GM19455 (cell line): ENCODE results near the gene CHMP1A.
A peak's percentile ranks its signal among the peaks of the same experiment; 100 is the strongest.
"Not testable (repeated sequence)": the region's sequence is repeated elsewhere in the genome, so short reads cannot be mapped to it uniquely, and the experiment has no call there.

Experiments used
- ATAC-seq: cut with Tn5 transposase; IDR thresholded peaks from one replicate; pipeline ENCODE4 v1.9.1; 2021; ENCODE audit not compliant: unreplicated experiment

The CHMP1A gene

DNA sequence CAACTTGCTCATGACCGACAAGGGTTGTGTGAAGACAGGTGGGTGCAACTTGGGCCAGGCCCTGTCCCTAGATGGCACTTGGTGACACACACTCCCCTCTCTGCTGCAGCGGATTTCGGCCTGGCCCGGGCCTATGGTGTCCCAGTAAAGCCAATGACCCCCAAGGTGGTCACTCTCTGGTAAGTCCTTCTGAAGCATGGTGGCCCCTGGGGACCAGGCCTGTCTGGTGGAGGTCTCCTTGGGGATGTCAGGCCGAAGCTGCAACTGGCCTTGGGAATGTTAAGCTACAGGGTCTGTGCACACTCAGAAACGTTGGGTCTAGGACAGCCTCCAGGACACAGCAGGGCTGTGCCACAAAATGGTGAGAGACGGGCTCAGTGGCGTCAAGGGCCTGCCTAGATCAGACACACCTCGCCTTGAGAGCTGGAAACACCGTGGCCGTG, 35.8 kb upstream of the CHMP1A start:
- no peak for ATAC-seq

DNA sequence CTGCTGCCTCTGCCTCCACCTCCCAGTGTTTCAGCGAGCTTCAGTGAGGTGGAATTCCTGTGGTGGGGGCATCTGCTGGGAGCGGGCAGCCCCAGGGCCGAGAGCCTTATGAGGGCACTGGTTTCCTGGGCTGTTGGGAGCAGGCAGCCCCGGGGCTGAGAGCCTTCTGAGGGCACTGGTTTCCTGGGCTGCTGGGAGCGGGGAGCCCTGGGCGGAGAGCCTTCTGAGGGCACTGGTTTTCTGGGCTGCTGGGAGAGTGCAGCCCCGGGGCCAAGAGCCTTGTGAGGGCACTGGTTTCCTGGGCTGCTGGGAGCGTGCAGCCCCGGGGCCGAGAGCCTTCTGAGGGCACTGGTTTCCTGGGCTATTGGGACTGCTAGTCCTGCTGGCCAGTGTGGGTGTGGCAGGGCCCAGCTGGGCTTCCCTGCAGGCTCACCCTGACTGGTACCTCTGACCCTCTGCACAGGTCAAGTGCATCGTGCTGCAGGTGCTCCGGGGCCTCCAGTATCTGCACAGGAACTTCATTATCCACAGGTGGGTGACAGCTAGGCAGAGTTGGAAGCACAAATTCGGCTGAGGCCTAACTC, 34.6 kb upstream of the CHMP1A start:
- no peak for ATAC-seq

DNA sequence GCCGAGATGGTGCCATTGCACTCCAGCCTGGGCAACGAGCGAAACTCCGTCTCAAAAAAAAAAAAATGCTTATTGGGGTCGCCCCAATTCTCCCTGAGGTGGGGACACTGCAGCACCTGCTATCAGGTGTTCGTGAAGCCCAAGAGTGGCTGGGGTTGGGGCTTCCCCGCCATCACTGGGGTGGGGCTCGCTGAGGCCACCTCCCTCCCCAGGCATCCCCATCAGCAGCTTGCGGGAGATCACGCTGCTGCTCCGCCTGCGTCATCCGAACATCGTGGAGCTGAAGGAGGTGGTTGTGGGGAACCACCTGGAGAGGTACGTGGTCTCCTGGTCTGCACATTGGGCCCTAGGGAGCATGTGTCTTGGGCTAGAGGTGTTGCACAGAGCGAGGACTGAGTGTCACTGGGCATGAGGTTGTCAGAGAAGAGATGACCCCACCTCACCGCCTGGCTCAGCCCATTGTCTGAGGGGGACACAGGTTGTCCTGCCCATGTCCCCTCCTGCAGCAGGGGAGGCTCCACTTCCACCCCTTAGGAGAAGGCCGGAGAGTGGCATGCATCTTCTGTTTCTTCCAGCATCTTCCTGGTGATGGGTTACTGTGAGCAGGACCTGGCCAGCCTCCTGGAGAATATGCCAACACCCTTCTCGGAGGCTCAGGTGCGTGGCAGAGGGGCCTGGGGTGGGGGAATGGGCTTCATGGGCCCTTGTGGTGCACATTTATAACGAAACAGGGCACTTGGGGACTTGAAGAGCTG, 33.9 kb upstream of the CHMP1A start:
- ATAC-seq = no peak

DNA sequence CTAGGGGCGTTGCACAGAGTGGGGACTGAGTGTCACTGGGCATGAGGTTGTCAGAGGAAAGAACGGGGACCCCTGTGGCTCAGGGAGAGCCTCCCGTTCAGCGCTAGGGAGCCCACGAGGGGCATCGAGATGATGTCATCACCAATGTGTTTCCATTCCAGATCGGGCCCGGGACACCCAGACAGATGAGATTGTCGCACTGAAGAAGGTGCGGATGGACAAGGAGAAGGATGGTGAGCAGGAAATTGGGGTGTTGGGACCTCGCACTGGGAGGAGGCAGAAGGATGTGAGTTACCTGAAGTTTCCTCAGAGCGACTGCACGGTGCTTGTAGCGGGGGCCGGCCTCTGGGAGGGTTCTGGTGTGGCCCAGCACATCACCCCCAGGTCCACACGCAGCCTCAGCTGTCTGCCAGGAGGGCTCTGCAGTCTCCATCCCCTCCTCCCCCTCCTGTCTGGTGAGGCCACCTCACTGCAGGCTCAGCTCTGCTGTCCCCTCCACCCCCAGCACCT, 32.9 kb upstream of the CHMP1A start:
- ATAC-seq = no peak

DNA sequence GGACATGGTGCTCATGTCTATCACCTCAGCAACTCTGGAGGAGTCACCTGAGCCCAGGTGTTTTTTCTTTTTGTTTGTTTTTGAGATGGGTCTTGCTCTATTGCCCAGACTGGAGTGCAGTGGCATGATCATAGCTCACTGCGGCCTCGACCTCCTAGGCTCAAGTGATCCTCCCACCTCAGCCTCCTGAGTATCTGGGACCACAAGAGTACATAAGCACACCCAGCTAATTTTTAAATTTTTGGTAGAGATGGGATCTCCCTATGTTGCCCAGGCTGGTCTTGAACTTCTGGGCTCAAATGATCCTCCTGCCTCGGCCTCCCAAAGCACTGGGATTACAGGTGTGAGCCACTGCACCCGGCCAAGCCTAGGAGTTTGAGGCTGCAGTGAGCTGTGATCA, 32.1 kb upstream of the CHMP1A start:
- not testable (repeated sequence) for ATAC-seq

DNA sequence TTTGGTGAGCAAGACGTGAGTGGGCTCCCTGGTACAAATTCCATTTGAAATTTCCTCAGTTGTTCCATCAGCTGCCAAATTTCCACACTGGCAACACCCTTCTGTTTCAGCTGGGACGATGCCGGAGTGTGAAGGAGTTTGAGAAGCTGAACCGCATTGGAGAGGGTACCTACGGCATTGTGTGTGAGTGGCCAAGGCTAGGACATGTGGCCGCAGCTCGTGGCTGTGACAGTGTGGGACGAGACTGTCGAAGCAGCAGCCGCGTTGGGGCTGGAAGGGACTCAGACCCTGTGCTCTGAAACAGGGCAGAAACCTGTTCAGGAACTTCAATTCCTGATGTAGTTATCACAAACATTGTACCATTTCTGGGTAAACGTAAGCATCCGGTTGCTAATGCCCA, 31.6 kb upstream of the CHMP1A start:
- ATAC-seq = no peak

DNA sequence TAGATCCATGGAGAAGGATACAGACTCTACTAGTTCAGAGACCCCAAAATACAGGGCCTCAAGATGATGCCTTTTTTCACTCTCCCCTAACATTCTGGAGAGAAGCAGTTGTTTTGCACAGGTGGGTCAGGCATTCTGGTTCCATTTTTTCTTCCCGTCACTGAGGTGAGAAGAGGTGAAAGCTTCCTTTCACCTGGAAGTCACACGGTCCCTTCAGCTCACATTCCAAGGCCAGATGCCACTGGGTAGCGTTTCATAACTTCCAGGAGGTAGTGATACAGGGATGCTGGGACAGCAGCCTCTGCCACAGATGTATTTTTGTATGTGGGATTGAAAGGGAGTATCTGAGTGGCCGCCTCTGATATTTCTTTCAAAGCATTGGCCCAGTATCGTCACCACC, 30.9 kb upstream of the CHMP1A start:
- ATAC-seq = no peak

DNA sequence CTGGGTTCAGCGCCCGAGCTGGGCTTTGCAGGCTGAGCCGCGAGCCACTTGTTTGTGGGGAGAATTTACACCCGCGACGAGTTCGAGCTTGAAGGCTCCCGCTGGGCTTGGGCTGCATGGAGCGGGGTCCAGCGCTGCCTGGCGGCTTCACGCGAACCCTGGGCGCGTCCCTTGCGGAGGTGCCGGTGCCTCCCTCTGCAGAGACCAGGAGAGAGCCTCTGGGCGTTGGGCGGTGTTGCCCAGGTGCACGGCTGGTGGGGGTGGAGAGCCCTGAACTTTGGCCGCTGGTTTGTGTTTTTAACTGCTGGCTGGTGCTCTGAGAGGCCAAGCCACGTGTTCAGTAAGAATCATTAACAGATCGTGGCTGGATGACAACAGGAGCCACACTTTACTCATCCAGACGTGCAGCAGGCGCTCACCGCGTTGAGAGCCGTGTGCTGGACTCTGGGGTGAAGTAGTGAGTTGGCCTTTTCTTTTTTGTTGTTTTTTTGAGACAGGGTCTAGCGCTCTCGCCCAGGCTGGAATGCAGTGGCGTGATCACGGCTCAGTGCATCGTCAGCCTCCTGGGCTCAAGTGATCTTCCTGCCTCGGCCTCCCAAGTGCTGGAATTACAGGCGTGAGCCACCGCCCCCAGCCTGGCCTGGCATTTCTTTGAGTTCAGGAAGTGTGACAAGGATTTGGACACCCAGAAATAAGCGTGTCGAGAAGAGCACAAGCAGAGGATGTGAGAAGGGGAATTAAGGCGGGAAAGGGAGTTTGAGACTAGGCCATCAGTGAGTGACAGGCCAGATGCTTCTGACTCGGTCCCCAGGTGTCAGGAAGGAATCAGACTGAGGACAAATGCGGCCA, 29.8 kb upstream of the CHMP1A start:
- peak; percentile 9 for ATAC-seq

DNA sequence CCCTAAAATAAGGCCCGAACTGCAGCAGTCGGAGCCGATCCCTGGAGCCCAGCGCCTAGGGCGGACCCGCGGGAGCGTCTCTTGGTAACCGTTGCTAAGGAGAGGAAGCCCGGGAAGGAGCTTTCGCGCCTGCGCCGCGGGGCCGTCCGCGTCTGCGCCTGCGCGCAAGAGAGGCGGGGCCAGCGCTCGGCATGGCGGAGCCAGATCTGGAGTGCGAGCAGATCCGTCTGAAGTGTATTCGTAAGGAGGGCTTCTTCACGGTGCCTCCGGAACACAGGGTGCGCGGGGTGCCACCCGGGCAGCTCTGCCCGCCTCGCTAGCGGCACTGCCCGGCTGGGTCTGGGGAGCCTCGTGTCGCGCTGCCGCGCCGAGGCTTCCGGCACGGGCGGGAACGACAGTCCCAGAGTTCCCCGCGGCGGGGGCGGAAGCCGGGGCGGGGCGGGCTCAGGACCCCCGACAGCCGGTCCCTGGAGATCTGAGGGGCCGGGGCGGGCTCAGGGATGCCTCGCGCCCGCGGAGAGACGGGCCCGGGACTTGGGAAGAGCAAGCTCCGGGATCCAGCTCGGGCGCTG, 29.1 kb upstream of the CHMP1A start, which contains the start of gene CDK10:
CDK10 (plus strand) TSS at position 170 of the 572 bp plus-strand sequence; CDS start at position 192, 22 bp downstream.
- ATAC-seq = peak; percentile 75

DNA sequence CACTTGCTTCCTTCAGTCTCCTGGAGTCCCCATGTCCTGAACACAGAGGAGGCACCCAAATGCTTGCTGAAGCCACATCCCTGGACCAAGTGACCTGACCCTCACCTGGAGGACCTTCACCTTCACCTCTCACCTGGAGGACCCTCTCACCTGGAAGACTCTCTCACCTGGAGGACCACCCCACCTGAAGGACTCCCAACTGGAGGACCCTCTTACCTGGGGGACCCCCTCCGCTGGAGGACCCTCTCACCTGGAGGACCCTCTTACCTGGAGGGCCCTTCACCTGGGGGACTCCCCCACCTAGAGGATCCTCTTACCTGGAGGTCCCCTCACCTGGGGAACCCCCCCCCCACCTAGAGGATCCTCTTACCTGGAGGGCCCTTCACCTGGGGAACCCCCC, 28.4 kb upstream of the CHMP1A start:
- no peak for ATAC-seq

DNA sequence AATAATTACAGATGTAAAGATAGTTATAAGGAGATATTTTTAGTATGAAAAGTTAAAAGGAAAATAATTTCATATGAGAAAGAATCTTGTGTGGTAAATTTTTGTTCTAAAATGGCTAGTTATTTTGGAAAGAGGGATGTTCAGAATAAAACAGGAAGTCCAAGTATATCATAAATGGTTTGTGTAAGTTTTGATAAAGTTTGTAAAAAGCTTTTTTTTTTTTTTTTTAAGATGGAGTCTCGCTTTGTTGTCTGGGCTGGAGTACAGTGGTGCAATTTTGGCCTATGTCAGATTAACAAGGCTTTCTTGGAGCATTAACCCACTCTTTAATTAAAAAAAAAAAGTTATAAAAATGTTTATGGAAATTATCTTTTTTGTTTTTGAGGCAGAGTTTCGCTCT, 20.8 kb upstream of the CHMP1A start:
- no peak for ATAC-seq

DNA sequence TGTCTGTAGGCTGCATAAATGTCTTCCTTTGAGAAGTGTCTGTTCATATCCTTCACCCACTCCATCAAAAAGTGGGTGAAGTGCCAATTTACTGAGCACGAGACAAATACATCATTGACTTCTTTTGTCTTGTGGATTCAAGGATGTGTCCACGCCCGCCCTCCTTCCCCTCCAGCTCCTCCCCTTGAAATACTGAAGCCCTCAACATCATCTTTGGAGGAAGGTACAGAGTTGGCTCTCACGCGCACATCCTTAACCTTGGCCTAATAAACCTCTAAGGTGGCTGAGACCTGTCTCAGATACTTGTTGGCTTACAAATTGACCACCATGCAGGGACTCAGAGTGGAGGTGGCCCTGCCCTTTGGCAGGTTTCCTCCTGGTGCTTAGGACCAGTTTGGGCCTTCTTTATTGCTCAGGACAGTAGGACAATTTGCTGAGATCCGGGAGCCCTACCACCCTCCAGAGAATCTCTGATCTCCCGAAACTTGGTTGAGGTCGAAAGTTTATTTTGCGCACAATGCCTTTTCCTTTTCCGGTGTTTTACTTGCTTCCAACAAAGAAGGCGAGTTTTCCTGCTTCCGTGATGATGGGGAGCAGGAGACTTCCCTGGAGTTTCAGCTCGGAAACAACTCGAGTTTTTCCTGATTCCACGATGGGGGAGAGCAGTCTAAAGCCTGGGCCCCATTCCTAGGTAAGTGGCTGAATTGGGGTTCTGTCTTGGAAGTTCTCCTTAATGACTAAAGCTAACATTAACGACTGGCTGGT, 14.9 kb upstream of the CHMP1A start:
- no peak for ATAC-seq

DNA sequence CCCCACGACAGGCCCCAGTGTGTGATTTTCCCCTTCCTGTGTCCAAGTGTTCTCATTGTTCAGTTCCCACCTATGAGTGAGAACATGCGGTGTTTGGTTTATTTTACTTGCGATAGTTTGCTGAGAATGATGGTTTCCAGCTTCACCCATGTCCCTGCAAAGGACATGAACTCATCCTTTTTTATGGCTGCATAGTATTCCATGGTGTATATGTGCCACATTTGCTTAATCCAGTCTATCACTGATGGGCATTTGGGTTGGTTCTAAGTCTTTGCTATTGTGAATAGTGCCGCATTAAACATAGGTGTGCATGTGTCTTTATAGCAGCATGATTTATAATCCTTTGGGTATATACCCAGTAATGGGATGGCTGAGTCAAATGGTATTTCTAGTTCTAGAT, 14.1 kb upstream of the CHMP1A start:
- not testable (repeated sequence) for ATAC-seq

DNA sequence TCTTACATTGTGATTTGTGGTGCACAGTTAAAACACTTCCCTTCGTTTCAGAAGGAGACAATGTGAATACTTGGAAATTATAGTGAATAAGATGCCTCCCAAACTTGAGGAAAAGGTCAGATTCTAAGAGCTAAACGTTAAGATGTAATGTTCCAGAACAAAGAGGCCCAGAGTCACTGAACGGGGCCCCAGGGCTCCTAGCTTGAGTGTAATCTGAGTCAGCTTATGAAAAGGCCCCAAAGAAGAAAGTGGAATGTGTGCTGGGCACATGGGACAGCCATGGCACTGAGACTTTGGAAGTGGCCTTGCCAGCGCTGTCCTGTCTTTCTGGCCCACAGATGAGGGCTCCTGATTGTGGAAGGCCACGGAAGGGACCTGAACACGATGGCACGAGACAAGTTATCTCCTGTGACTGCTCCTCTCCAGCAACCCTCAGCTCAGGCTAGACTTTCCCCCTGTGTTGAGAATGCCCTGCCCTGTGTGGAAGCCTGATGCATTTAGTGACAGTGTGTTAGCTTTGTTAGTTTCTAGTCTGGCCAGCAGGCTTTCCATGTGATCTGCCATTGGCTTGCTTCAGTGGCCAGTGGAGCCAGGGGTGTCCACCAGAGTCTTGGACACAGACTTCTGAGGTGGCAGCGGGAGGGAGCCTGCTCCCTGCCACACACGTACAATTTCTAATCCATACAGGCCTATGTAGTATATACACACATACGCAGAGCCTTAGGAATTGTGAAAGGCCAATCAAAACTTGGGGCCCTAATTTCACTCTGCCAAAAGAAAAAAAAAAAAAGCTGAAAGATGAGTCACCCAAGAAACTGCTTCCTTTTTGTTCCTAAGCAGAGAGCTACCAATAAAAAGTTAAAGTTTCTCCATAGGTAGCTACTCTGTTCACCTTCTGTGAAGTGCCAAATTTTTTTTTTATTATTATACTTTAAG, 13.3 kb upstream of the CHMP1A start:
- ATAC-seq = no peak

DNA sequence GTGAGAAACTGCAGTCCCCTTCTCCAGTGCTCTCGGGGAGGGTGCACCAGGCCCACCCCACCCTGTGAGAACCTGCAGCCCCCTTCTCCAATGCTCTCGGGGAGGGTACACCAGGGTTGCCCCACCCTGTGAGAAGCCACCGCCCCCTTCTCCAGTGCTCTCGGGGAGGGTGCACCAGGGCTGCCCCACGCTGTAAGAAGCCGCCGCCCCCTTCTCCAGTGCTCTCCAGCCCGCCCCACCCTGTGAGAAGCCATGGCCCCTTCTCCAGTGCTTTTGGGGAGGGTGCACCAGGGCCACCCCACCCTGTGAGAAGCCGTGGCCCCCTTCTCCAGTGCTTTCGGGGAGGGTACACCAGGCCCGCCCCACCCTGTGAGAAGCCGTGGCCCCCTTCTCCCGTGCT, 12.2 kb upstream of the CHMP1A start:
- ATAC-seq = no peak

DNA sequence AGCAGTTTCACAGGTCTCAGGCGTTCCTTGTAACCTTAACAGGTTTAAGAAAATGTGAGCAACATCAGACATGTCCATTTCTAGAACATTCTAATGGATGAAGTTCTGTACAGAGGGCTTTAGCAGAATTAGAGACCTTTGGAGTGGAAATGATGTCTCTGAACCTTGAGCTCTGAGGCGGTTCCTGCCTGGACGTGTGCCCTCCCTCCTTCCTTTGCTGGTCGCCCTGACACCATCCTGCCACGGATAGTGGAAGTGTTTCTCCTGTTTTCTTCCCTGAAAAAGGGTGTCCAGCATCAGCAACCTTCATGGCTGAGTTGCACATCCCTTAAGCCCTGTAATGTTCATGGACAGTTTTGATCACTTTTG, 11.3 kb upstream of the CHMP1A start:
- no peak for ATAC-seq

DNA sequence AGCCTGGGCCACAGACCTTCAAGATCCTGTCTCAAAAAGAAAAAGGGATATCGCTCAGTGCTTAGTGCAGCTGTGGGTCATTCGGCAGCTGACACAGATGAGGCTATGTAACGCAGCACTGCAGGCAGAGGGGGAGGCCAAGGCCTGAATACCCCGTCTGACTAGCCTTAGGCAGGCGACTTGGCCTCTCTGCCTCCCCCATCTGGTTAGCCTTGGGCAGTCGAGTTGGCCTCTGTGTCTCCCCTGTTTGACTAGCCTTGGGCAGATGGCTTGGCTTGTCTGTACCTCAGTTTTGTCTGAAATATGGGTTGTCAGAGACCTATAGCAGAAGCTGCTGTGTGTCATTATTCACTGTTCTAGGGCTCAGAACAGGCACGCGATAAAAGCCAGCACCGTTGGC, 10.1 kb upstream of the CHMP1A start:
- ATAC-seq = no peak

DNA sequence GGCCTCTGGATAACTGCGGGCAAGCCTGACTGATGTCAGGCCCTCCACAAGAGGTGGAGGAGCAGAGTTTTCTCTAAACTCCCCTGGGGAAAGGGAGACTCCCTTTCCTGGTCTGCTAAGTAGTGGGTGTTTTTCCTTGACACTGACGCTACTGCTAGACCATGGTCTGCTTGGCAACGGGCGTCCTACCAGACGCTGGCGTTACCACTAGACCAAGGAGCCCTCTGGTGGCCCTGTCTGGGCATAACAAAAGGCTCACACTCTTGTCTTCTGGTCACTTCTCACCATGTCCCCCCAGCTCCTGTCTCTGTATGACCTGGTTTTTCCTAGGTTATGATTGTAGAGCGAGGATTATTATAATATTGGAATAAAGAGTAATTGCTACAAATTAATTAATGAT, 9.5 kb upstream of the CHMP1A start:
- not testable (repeated sequence) for ATAC-seq

DNA sequence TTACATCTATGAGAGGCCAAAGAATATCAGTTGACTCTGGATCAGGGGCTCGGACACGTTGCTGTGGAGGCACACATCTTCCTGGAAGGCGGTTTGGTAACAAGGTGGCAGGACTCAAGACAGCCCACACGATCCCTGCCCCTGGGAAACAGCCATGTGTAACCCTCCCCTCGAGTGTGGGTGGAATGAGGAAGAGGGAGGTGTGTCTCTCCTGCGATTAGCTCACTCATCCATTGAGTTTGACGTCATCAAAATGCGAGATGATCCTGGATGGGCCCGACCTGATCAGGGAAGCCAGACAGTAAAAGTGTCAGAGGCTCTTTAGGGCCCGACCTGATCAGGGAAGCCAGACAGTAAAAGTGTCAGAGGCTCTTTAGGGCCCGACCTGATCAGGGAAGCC, 6.7 kb upstream of the CHMP1A start:
- not testable (repeated sequence) for ATAC-seq
